Stimulated activated CD8-positive, alpha-beta memory T cell treated with anti-CD3 and anti-CD28 coated beads, Interleukin-15, amount 100 ng/mL, for 1 hour (primary cell): ENCODE data around the gene BMPR2.
"Not testable (repeated sequence)": the region's sequence is repeated elsewhere in the genome, so short reads cannot be mapped to it uniquely, and the experiment has no call there.

ENCODE experiments used
- DNase-seq: peaks from one replicate; pipeline ENCODE4 v3.0.0-alpha.2; 2020; ENCODE audit warnings: low read depth

BMPR2 gene

GRCh38 chr2:202382684-202383083, 6.6 kb downstream of the BMPR2 start:
- DNase-seq = no peak

GRCh38 chr2:202386495-202386894, 10.4 kb downstream of the BMPR2 start:
- not testable (repeated sequence) for DNase-seq

- DNase-seq = no peak
These were observed 11.6 kb downstream of the BMPR2 start for GRCh38 chr2:202387608-202388342.

GRCh38 chr2:202400941-202401340, 24.8 kb downstream of the BMPR2 start:
- DNase-seq = no peak

GRCh38 chr2:202405798-202406197, 29.7 kb downstream of the BMPR2 start:
- no peak for DNase-seq

- no peak for DNase-seq
These were observed 30.4 kb downstream of the BMPR2 start for GRCh38 chr2:202406445-202406978.

- no peak for DNase-seq
These were observed 32.5 kb downstream of the BMPR2 start for GRCh38 chr2:202408546-202409140.

GRCh38 chr2:202410092-202410491, 34.0 kb downstream of the BMPR2 start:
- no peak for DNase-seq

GRCh38 chr2:202411097-202411496, 35.0 kb downstream of the BMPR2 start:
- no peak for DNase-seq

GRCh38 chr2:202418027-202418426, 41.9 kb downstream of the BMPR2 start:
- DNase-seq = no peak

GRCh38 chr2:202418511-202418910, 42.4 kb downstream of the BMPR2 start:
- no peak for DNase-seq

- DNase-seq = no peak
These were observed 47.0 kb downstream of the BMPR2 start for GRCh38 chr2:202423139-202423538.

- no peak for DNase-seq
These were observed 48.9 kb downstream of the BMPR2 start for GRCh38 chr2:202425036-202425435.

- no peak for DNase-seq
These were observed 50.6 kb downstream of the BMPR2 start for GRCh38 chr2:202426751-202427150.

- DNase-seq = no peak
These were observed 53.2 kb downstream of the BMPR2 start for GRCh38 chr2:202429164-202429980.

GRCh38 chr2:202432776-202433175, 56.6 kb downstream of the BMPR2 start:
- no peak for DNase-seq

- no peak for DNase-seq
These were observed 58.3 kb downstream of the BMPR2 start for GRCh38 chr2:202434472-202434871.

GRCh38 chr2:202436626-202437025, 60.5 kb downstream of the BMPR2 start:
- DNase-seq = no peak

GRCh38 chr2:202440117-202440516, 64.0 kb downstream of the BMPR2 start:
- not testable (repeated sequence) for DNase-seq

GRCh38 chr2:202442882-202443281, 66.8 kb downstream of the BMPR2 start:
- DNase-seq = no peak

GRCh38 chr2:202444000-202444399, 67.9 kb downstream of the BMPR2 start:
- no peak for DNase-seq

GRCh38 chr2:202449344-202449743, 73.2 kb downstream of the BMPR2 start:
- DNase-seq = no peak

- no peak for DNase-seq
These were observed 74.7 kb downstream of the BMPR2 start for GRCh38 chr2:202450785-202451184.
